Tibial nerve (tissue), 4 donors: ENCODE measurements around the gene NBAS. TPM values are rescaled to one million over a fixed set of nuclear protein-coding genes. Genes with fewer than 3 reads are reported as not detected.

Source experiments
- DNase-seq, 2 donors: peaks; one replicate each; pipeline ENCODE4 v3.0.0-alpha.2; 2019; ENCODE audit warnings: low spot score in 2 of 2
- H3K27ac ChIP-seq, 4 donors: fragments of 200-600 bp; sonication (generic) in 3 of 4; one replicate each; pipeline ENCODE4 v1.5.1; 2017 to 2019; ENCODE audit warnings: mild to moderate bottlenecking in 1 of 4
- H3K27me3 ChIP-seq, 2 donors: fragments of 200-600 bp; sonication (generic) in 1 of 2; one replicate each; pipeline versions ENCODE4 v1.5.1 to v1.6.0; 2017 to 2019
- H3K36me3 ChIP-seq, 3 donors: fragments of 200-600 bp; sonication (generic); one replicate each; pipeline ENCODE4 v1.5.1; 2018 to 2019
- H3K4me1 ChIP-seq, 4 donors: fragments of 200-600 bp; sonication (generic) in 3 of 4; one replicate each; pipeline ENCODE4 v1.5.1; 2017 to 2019
- H3K4me3 ChIP-seq, 4 donors: fragments of 200-600 bp; sonication (generic) in 3 of 4; one replicate each; pipeline ENCODE4 v1.5.1; 2017 to 2019; ENCODE audit warnings: mild to moderate bottlenecking in 1 of 4, moderate library complexity in 1 of 4
- H3K9me3 ChIP-seq, 4 donors: fragments of 200-600 bp; sonication (generic) in 3 of 4; one replicate each; pipeline ENCODE4 v1.5.1; 2017 to 2019
- CTCF ChIP-seq, 5 experiments: fragments of 200-600 bp in 3 of 5; fragments of 450-650 bp in 2 of 5; sonication (generic) in 3 of 5; IDR thresholded peaks; one replicate each; pipeline ENCODE4 v1.5.1; 2016 to 2019; ENCODE audit warnings: antibody characterized with exemption in 5 of 5, mild to moderate bottlenecking in 3 of 5, moderate library complexity in 2 of 5
- EP300 ChIP-seq, 2 donors: sonication (generic); formaldehyde crosslinking; IDR thresholded peaks; one replicate each; pipeline ENCODE4 v1.6.1; 2017; ENCODE audit warnings: antibody characterized with exemption in 2 of 2, mild to moderate bottlenecking in 1 of 2
- POLR2A ChIP-seq, 2 donors: fragments of 450-650 bp; IDR thresholded peaks; one replicate each; pipeline ENCODE4 v1.6.1; 2017; ENCODE audit warnings: antibody characterized with exemption in 2 of 2, mild to moderate bottlenecking in 2 of 2, moderate library complexity in 2 of 2
- WGBS, 2 donors: methylation state at CpG; one replicate each; pipeline ENCODE4 v1.1.5; 2018; 5-methylcytosine and 5-hydroxymethylcytosine counted together
- total RNA-seq, 4 donors: library from RNA; depleted of rRNA; stranded (reverse); fragments of >200 nt; gene quantifications; one replicate each; pipeline ENCODE4 v1.1.0, GENCODE V29; 2016

Gene NBAS
- total RNA-seq, 4 donors from 2014 or later = 49.0 to 59.1 (median 55.1) TPM

DNA sequence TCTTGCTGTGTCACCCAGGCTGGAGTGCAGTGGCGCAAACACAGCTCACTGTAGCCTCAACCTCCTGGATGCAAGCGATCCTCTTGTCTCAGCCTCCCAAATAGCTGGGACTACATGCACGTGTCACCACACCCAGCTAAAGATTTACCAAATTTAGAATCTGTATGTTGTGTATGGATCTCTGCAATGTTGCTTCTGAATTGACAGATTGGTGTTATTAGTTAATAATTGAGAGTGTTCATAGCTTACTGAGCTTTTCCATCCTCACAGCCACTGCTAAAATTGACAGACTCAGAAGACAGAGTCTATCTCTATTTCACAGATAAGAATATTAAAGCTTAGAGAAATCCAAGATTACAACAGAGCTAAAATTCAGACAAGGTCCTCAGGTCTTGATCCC lies 4.3 kb upstream of the NBAS start:
- DNase-seq = no peak
- Histone ChIP-seq H3K27me3 (no peaks in the 10 kb centered on the region), H3K4me1 (peaks cover 0 to 9% (median 0%) of the 10 kb centered on the region in 4 donors), H3K9me3 (no peaks in the 10 kb centered on the region), H3K4me3 (no peak overlapping the region), H3K36me3 (no peaks in the 10 kb centered on the region), H3K27ac (no peak overlapping the region)
- WGBS, 2 donors = 83 to 89% methylated on average over 3 of the region's 3 CpGs
- TF ChIP-seq CTCF (IDR thresholded peaks at IDR 0.05) (no peak), EP300 (IDR thresholded peaks at IDR 0.05) (no peak), POLR2A (IDR thresholded peaks at IDR 0.05) (no peak)

GRCh38 chr2:15563227-15564100 lies 2.3 kb upstream of the NBAS start:
- Histone ChIP-seq H3K27ac (no peak overlapping the region), H3K9me3 (no peaks in the 10 kb centered on the region), H3K27me3 (no peaks in the 10 kb centered on the region), H3K36me3 (no peaks in the 10 kb centered on the region), H3K4me1 (peaks cover 0 to 26% (median 7%) of the 10 kb centered on the region in 4 donors), H3K4me3 (no peak overlapping the region)
- DNase-seq = no peak
- 76 to 82% methylated on average over 9 of the region's 9 CpGs for WGBS, 2 donors
- no peak for TF ChIP-seq POLR2A (IDR thresholded peaks at IDR 0.05)
- TF ChIP-seq CTCF (IDR thresholded peaks at IDR 0.05) = no peak
- no peak for TF ChIP-seq EP300 (IDR thresholded peaks at IDR 0.05)

GRCh38 chr2:15562354-15563031 lies 1.4 kb upstream of the NBAS start:
- DNase-seq = no peak
- 48 to 49% methylated on average over 6 of the region's 6 CpGs for WGBS, 2 donors
- Histone ChIP-seq H3K27me3 (no peaks in the 10 kb centered on the region), H3K27ac (peak overlapping the region in 3 of 4 donors; percentile 83 to 89 (median 84)), H3K9me3 (no peaks in the 10 kb centered on the region), H3K4me1 (peaks cover 0 to 35% (median 9%) of the 10 kb centered on the region in 4 donors), H3K4me3 (no peak overlapping the region), H3K36me3 (no peaks in the 10 kb centered on the region)
- TF ChIP-seq POLR2A (IDR thresholded peaks at IDR 0.05) (no peak), CTCF (IDR thresholded peaks at IDR 0.05) (no peak), EP300 (IDR thresholded peaks at IDR 0.05) (no peak)

DNA sequence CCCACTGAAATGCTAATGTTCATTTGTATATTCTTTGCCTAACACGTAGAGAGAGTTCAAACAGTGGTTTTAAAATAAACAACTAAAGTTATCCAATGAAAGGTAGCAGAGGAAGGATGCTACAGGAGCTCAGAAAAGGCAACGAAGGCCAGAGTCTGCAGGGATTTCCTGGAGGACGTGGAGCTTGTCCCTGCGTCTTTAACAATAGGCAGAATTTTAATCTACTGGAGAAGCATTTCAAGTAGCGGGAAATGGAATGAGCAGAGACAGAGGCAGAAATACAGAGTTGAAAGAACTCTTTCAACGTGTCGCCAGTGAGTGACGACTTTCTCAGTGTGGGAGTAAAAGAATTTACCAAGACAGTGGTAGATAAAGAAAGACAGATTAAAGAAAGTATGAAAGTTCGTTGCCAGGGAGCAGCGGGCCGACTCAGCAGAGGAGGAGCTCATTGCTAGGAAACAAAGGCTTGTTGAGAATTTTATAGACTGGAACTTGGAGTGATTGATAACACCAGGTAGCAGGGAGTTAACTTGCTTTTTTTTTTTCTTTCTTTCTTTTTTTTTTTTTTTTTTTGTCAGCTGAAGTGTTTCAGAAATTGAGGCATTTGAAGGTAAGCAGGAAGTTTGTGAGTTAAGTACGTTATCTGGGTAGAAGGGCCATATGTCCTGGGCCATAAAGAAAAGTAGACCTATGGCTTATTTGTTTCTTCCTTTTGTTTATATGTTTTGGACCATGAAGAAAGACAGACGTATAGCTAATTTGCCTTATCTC lies 625 bp upstream of the NBAS start:
- peak overlapping the region; percentile 58 to 89 (median 84) for H3K27ac ChIP-seq
- DNase-seq = peak in 1 of 2 donors; percentile 10
- H3K4me3 ChIP-seq = peak overlapping the region; percentile 64 to 94 (median 75)
- no peaks in the 10 kb centered on the region for H3K36me3 ChIP-seq
- no peaks in the 10 kb centered on the region for H3K27me3 ChIP-seq
- WGBS, 2 donors = 4% methylated on average over 13 of the region's 13 CpGs
- no peak for TF ChIP-seq POLR2A (IDR thresholded peaks at IDR 0.05)
- TF ChIP-seq CTCF (IDR thresholded peaks at IDR 0.05) = no peak
- no peak for TF ChIP-seq EP300 (IDR thresholded peaks at IDR 0.05)
- peaks cover 0 to 35% (median 9%) of the 10 kb centered on the region in 4 donors for H3K4me1 ChIP-seq
- H3K9me3 ChIP-seq = no peaks in the 10 kb centered on the region
